Chondrocyte (in vitro differentiated cells): ENCODE measurements around the gene MSH6. TPM values are rescaled to one million over a fixed set of nuclear protein-coding genes. Genes with fewer than 3 reads are reported as not detected.

Source experiments
- DNase-seq: peaks from one replicate; pipeline ENCODE4 v3.0.0; 2021; ENCODE audit warnings: mixed read lengths, low spot score
- H3K27ac Mint-ChIP-seq: one replicate; pipeline ENCODE4 v1.8.0; 2021; ENCODE audit warnings: mild to moderate bottlenecking, moderate library complexity, mixed read lengths; ENCODE audit not compliant: unreplicated experiment
- H3K27me3 Mint-ChIP-seq: 2 replicates; pipeline ENCODE4 v1.8.0; 2021; ENCODE audit warnings: low read depth, mixed read lengths
- H3K36me3 Mint-ChIP-seq: 2 replicates; pipeline ENCODE4 v1.8.0; 2021; ENCODE audit warnings: low read depth, mixed read lengths
- H3K4me1 Mint-ChIP-seq: 2 replicates; pipeline ENCODE4 v1.8.0; 2021; ENCODE audit warnings: low read depth, mild to moderate bottlenecking, mixed read lengths
- H3K4me3 Mint-ChIP-seq: one replicate; pipeline ENCODE4 v1.8.0; 2021; ENCODE audit warnings: mild to moderate bottlenecking, moderate library complexity, mixed read lengths; ENCODE audit not compliant: unreplicated experiment
- H3K9me3 Mint-ChIP-seq: 2 replicates; pipeline ENCODE4 v1.8.0; 2021; ENCODE audit warnings: low read depth, mixed read lengths
- total RNA-seq: library from RNA; stranded (reverse); gene quantifications from 3 replicates; pipeline ENCODE4 v1.2.1, GENCODE V29; 2021
- TF ChIP-seq, protein P1 (sequence below): fragments of 200-600 bp; sonication (generic); IDR thresholded peaks from 2 replicates; pipeline ENCODE4 v1.5.0; 2021; ENCODE audit warnings: antibody characterized with exemption, mild to moderate bottlenecking, moderate library complexity

Gene MSH6
- total RNA-seq, 1 donor from 2014 or later = 53.4 TPM

DNA sequence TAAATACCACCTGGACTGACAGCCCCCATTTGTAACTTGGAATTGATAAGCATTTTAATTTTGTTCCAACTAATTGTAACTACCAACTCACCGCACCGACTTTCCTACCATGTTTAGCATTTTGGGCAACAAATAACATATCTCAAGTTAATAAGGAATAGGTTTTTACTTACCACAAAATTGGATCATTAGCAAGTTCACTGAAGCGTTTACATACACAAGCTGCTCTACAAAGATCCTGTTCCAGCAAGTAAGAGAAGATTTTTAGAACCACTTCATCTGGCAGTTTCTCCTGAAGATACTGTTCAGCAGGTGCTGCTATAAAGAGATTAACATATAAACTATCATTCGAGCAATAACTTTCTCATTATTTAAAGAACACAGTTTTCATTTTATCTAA is 55.7 kb downstream of the MSH6 start:
- Mint-ChIP-seq H3K27me3 (no peaks in the 10 kb centered on the region), H3K27ac (no peak overlapping the region), H3K36me3 (peaks cover 11% of the 10 kb centered on the region), H3K9me3 (no peaks in the 10 kb centered on the region), H3K4me1 (peaks cover 8% of the 10 kb centered on the region), H3K4me3 (no peak overlapping the region)
- TF ChIP-seq, protein P1, sequence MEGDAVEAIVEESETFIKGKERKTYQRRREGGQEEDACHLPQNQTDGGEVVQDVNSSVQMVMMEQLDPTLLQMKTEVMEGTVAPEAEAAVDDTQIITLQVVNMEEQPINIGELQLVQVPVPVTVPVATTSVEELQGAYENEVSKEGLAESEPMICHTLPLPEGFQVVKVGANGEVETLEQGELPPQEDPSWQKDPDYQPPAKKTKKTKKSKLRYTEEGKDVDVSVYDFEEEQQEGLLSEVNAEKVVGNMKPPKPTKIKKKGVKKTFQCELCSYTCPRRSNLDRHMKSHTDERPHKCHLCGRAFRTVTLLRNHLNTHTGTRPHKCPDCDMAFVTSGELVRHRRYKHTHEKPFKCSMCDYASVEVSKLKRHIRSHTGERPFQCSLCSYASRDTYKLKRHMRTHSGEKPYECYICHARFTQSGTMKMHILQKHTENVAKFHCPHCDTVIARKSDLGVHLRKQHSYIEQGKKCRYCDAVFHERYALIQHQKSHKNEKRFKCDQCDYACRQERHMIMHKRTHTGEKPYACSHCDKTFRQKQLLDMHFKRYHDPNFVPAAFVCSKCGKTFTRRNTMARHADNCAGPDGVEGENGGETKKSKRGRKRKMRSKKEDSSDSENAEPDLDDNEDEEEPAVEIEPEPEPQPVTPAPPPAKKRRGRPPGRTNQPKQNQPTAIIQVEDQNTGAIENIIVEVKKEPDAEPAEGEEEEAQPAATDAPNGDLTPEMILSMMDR = no peak
- DNase-seq = no peak

DNA sequence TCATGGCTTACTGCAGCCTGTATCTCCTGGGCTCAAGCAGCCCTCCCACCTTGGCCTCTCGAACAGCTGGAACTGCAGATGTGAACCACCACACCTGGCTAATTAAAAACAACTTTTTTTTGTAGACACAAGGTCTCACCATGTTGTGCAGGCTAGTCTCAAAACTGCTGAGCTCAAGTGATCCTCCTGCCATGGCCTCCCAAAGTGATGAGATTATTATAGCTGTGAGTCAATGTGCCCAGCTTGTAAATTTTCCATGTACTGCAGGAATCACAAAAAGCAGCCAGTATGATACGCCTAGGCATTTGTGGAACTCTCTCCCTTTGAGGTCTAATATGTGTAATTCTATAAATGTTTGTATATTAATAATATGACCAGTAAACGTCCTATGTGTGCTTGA is 59.9 kb downstream of the MSH6 start:
- H3K27ac Mint-ChIP-seq = peak overlapping the region; percentile 27

DNA sequence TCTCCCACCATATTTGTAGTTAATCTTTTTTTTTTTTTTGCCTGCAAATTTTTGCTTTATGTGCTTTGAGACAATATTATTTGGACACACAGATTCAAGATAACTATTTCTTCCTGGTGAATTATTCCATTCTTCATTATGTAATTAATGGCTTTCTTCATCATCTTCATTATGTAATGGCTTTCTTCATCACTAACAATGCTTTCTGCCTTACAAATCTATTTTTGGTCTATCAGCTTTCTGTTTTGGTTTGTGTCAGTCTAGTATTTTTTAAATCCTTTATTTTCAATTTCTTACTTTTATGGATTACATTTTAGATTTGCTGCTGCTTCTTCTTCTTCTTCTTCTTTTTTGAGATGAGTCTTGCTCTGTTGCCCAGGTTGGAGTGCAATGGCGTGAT is 60.5 kb downstream of the MSH6 start:
- peak overlapping the region; percentile 27 for H3K27ac Mint-ChIP-seq
- peaks cover 21% of the 10 kb centered on the region for H3K4me1 Mint-ChIP-seq
- peaks cover 3% of the 10 kb centered on the region for H3K36me3 Mint-ChIP-seq
- no peak overlapping the region for H3K4me3 Mint-ChIP-seq
- H3K9me3 Mint-ChIP-seq = no peaks in the 10 kb centered on the region
- TF ChIP-seq, protein P1 = no peak
- no peak for DNase-seq
- no peaks in the 10 kb centered on the region for H3K27me3 Mint-ChIP-seq

More for the DNA sequence above, 59.9 kb downstream of the MSH6 start:
- no peaks in the 10 kb centered on the region for H3K9me3 Mint-ChIP-seq
- TF ChIP-seq, protein P1 = no peak
- H3K36me3 Mint-ChIP-seq = peaks cover 3% of the 10 kb centered on the region
- H3K4me3 Mint-ChIP-seq = no peak overlapping the region
- DNase-seq = no peak
- peaks cover 21% of the 10 kb centered on the region for H3K4me1 Mint-ChIP-seq
- no peaks in the 10 kb centered on the region for H3K27me3 Mint-ChIP-seq

DNA sequence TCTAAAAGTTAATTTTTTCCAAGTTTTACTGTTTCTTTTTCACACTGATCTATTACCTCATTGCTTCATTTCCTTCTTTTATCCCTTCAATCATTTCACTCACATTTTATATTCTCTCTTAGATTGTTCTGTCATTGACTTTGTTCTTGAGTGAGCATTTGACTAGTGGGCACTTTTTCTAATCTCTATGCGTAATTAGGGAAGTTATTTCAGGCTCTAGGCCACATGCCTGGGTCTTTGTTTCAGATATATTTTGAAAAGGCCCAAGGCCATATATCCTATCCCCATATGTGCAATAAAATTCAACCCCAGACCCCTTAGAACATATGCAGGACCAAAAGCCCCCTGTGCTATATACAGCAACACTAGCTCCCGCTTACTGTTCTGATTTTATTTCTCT is 61.2 kb downstream of the MSH6 start:
- TF ChIP-seq, protein P1 = no peak
- no peaks in the 10 kb centered on the region for H3K36me3 Mint-ChIP-seq
- no peaks in the 10 kb centered on the region for H3K9me3 Mint-ChIP-seq
- no peak overlapping the region for H3K4me3 Mint-ChIP-seq
- no peaks in the 10 kb centered on the region for H3K27me3 Mint-ChIP-seq
- H3K27ac Mint-ChIP-seq = no peak overlapping the region
- DNase-seq = no peak
- H3K4me1 Mint-ChIP-seq = peaks cover 21% of the 10 kb centered on the region

DNA sequence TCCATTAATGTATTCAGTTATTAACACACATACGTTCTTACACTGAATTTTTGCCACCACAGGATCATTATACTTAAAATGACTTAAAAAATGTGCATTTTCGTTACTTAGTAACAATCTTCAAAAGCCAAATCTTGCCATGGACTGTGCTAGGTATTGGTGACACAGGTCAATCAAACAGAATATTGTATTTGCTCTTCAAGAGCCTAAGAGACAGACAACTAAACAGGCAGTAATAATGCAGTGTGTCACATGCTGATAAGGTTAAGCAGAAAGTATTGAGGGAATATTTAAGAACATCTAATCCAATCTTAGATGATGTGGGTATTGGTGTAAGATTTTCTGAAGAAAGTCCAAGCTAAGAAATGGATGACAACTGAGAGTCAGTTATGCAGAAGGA is 66.4 kb downstream of the MSH6 start:
- no peak for DNase-seq
- H3K27me3 Mint-ChIP-seq = no peaks in the 10 kb centered on the region
- TF ChIP-seq, protein P1 = no peak
- H3K4me1 Mint-ChIP-seq = peaks cover 26% of the 10 kb centered on the region
- no peaks in the 10 kb centered on the region for H3K9me3 Mint-ChIP-seq
- no peaks in the 10 kb centered on the region for H3K36me3 Mint-ChIP-seq
- H3K27ac Mint-ChIP-seq = no peak overlapping the region
- H3K4me3 Mint-ChIP-seq = no peak overlapping the region
